ENCODE data around the gene CIAPIN1.
"Not testable (repeated sequence)": the region's sequence is repeated elsewhere in the genome, so short reads cannot be mapped to it uniquely, and the experiment has no call there.

CIAPIN1 gene

GRCh38 chr16:57403965-57404817, 43.0 kb downstream of the CIAPIN1 start, which contains the start of gene CCL17:
Gene CCL17 (plus strand): TSS chr16:57404767. CDS start chr16:57413933, 9,166 bp downstream.
- no peak for DNase-seq

GRCh38 chr16:57401943-57402640, 45.1 kb downstream of the CIAPIN1 start:
- no peak for DNase-seq

- not testable (repeated sequence) for DNase-seq
Observed at GRCh38 chr16:57397493-57397892, 49.7 kb downstream of the CIAPIN1 start.

DNA sequence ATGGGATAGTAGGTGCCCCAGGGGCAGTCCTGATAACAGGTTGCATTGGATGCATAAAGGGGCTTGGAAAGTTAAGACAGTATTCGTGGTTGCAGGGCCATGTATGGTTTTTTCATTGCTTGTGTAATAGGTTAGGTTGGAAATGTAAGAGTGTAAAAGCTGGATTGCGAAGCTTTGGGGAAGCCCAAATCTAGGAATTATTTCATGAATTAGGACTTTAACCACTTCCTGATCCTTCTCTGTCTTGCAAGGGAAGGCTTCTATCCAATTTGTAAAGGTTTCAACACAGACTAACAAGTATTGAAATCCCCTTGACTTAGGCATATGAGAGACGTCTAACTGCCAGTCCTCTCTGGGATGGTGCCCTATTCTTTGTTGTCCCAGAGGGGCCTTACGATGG, 50.4 kb downstream of the CIAPIN1 start:
- DNase-seq, result no peak

- no peak for DNase-seq
Observed at GRCh38 chr16:57395026-57395425, 52.2 kb downstream of the CIAPIN1 start.

DNA sequence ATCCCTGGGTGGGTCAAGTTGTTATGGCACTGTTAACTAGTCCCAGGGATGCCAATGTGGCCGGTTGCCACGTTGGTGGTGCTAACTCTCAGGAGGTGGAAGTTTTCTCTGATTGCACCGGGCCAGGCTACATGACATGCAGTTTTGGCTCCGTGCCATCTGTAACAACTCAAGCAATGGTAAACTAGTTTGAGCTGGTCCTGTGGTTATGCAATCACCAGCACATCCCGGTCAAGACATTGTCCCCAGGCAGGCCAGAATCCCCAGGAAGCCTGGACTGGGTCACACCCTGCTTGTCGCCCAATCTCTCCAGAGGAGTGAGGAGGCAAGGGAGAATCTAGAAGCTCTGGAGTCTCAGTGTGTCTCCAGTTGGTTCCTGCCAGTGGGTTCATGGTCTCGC, 52.7 kb downstream of the CIAPIN1 start:
- no peak for DNase-seq

GRCh38 chr16:57392694-57393093, 54.5 kb downstream of the CIAPIN1 start:
- DNase-seq, result no peak

DNA sequence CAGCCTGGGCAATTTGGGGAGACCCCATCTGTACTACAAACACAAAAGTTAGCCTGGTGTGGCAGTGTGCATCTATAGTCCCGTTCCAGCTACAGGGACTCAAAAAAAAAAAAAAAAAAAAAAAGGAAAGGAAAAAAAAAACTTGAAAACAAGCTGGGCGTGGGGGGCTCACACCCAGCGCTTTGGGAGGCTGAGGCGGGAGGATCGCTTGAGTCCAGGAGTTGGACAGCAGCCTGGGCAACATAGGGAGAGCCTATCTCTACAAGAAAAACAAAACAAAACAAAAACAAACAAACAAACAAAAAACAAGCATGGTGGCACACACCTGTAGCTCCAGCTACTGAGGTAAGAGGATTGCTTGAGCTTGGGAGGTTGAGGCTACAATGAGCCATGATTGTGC, 55.5 kb downstream of the CIAPIN1 start:
- DNase-seq, result no peak

- no peak for DNase-seq
Observed at GRCh38 chr16:57391300-57391699, 55.9 kb downstream of the CIAPIN1 start.

DNA sequence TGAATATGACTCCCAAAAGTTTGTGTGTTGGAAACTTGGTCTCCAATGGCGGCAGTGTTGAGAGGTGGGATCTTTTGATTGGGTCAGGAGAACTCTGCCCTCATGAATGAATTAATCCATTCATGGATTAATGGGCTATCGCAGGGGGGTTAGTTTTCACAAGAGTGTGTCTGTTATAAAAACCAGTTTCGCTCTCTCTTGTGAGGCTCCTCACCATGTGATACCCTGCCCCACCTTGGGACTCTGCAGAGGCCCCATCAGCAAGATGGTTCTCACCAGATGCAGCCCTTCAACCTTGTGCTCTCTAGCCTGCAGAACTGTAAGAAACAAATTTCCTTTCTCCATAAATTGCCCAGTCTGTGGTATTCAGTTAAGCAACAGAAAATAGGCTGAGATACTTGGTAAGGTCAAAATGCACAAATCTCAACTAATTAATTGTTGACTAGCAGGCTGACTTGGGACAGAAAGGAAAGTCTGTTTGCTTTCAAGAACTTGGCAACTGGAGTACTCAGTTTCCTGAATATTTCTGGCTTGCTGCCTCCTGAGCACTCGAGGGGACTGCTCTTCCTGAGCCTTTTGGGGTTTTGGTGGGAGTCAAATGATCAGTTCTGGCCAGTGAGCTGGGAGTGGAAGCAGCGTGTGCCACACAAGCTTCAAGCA, 56.4 kb downstream of the CIAPIN1 start:
- no peak for DNase-seq

DNA sequence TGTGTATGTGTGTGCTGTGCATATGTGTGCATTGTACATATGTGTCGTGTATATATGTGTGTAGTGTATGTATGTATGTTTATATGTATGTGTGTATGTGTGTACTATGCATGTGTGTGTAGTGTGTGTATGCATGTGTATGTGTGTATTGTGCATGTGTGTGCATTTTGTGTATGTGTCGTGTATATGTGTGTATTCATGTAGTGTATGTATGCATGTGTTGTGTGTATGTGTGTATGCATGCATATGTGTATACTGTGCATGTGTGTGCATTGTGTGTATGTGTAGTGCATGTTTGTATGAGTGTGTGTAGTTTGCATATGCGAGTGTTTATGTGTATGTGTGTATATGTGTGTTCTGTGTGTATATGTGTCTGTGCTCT, 58.1 kb downstream of the CIAPIN1 start:
- no peak for DNase-seq

GRCh38 chr16:57388359-57389086, 58.7 kb downstream of the CIAPIN1 start:
- DNase-seq, result no peak

DNA sequence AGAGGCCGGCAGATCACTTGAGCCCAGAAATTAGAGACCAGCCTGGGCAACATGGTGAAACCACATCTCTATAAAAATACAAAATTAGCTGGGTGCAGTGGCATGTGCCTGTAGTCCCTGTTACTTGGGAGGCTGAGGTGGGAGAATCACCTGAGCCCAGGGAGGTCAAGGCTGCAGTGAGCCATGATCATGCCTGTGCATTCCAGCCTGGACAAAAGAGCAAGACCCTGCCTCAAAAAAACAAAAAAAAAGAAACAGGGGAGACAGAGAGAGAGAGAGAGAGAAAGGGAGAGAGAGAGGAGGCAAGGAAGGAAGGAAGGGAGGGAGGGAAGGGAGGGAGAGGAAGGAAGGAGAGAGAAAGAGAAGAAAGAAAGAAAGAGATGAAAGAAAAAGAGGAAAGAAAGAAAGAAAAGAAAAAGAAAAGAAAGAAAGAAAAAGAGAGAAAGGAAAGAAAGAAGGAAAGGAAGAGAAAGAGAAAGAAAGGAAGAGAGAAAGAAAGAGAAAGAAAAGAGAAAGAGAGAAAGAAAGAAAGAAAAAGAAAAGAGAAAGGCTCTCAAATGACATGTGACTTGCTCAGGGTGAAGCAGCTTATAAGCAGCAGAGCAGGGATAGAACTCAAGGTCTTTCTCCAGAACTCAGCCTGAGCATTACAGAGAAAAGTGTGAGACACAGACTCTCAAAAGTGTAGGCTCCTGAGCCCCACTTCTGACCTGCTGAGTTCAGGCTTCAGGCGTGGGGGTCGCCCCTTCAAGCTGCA, 59.4 kb downstream of the CIAPIN1 start:
- DNase-seq, result no peak

DNA sequence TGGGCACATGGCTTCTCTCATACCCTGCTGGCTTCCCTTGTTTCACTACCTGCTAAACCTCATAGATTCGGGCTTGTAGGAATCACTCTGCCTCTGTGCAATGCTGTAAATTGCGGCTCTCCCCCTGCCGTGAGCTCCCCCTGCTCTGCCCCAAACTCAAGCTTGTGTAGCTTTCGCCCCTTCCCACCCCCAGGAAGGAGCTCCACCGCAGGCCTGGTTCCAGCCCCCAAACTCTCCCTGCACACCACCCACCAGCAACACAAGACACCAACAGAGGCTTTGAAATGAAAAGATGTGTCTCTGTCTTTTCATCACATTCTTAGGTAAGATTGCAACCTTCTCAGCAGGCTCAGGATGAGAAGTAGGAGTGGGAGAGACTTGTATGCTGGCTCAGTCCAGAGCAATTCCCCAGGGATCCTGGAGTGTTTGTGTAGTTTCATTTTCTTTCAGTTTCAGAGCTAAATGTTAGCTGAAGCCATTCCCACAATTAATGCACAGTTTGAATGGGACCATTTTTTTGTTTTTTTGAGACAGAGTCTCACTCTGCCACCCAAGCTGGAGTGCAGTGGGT, 60.7 kb downstream of the CIAPIN1 start:
- DNase-seq, result no peak

- no peak for DNase-seq
Observed at GRCh38 chr16:57385083-57385482, 62.1 kb downstream of the CIAPIN1 start.

- DNase-seq, result no peak
Observed at GRCh38 chr16:57384248-57385070, 62.7 kb downstream of the CIAPIN1 start.

DNA sequence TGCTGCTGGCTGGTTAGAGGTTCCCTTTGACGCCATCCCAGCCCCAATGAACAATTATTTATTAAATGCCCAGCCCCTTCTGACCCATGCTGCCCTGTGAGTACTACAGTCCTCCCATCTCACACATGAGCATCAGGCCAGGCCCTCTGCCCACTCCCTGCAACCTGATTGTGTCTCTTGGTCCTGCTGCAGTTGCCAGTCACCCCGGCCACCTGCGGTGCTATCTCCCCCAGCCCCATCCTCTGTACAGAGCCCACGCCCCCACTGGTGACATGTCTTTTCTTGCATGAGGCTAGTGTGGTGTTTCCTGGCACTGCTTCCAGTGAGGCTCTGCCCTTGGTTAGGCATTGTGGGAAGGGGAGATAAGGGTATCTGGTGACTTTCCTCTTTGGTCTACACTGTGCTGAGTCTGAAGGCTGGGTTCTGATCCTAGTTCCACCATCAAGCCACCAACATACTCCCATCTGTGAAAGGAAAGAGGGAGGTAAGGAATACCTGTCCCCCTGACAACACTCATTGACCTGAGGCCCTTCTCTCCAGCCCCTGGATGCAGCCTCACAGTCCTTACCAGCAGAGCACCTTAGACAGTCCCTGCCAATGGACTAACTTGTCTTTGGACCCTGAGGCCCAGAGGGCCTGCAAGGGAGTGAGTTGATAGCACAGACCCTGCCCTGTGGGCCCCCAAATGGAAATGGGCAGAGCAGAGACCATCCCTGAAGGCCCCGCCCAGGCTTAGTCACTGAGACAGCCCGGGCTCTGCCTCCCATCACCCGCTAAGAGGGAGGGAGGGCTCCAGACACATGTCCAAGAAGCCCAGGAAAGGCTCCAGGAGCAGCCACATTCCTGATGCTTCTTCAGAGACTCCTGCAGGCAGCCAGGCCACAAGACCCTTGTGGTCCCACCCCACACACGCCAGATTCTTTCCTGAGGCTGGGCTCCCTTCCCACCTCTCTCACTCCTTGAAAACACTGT, 63.6 kb downstream of the CIAPIN1 start:
- no peak for DNase-seq

GRCh38 chr16:57382535-57383275, 64.5 kb downstream of the CIAPIN1 start:
- no peak for DNase-seq
